RWPE1 (cell line): ENCODE data around the gene SBK1.

Experiments
- CTCF ChIA-PET: fragments of 350-600 bp; sonication (Branson Sonifier 250); formaldehyde crosslinking; extraction: SDS; loops from one replicate; lab custom pipeline; 2021; lab: Yijun Ruan, JAX
- POLR2A ChIA-PET: fragments of 400-600 bp; formaldehyde crosslinking; extraction: SDS; loops from one replicate; lab custom pipeline; 2020; ENCODE audit warnings: antibody characterized with exemption; ENCODE audit not compliant: low non-redundant PET; lab: Yijun Ruan, JAX
- DNase-seq: peaks from one replicate; pipeline ENCODE4 v3.0.0; 2012; ENCODE audit warnings: low spot score
- H3K27ac ChIP-seq: fragments of 450-650 bp; 2 replicates; pipeline ENCODE4 v1.5.1; 2017
- TF ChIP-seq, protein P1 (sequence below): fragments of 450-650 bp; conservative IDR thresholded peaks from 2 replicates; pipeline ENCODE4 v1.5.1; 2017; ENCODE audit warnings: low read depth, mild to moderate bottlenecking

SBK1 gene

DNA sequence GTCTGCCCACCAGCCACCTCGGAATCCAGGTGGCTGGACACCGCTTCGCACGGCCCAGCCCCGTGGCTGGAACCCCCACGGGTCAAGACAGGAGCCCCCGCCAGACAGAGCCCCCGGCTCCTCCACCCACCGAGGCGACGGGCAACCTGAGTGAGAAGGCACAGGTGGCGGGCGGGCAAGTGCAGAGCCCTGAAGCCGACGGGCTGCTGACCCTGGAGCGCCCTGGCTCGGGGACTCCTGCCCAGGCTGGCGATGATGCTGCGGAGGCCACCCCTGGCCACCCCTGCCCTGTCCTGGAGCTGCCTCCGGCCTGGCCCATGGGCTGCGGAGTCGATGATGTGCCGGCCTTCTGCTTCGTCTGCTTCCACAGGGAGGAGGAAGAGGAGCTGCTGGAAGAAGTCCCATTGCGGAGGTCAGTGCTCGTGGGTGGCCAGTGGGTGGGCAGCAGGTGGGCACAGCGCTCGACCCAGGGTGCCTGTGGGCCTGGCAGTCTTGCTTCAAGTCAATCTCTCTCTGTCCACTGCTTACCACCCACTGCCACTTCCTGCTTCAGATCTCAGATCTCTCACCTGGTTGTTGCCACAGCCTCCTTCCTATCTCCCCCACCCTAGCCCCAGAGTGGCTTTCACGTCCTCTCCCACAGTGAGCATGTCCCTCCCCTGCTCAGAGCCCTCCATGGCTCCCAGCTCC, 33.1 kb upstream of the SBK1 start:
- ChIA-PET CTCF (no interaction called here), POLR2A (no interaction called here)
- no peak for DNase-seq
- TF ChIP-seq, protein P1, sequence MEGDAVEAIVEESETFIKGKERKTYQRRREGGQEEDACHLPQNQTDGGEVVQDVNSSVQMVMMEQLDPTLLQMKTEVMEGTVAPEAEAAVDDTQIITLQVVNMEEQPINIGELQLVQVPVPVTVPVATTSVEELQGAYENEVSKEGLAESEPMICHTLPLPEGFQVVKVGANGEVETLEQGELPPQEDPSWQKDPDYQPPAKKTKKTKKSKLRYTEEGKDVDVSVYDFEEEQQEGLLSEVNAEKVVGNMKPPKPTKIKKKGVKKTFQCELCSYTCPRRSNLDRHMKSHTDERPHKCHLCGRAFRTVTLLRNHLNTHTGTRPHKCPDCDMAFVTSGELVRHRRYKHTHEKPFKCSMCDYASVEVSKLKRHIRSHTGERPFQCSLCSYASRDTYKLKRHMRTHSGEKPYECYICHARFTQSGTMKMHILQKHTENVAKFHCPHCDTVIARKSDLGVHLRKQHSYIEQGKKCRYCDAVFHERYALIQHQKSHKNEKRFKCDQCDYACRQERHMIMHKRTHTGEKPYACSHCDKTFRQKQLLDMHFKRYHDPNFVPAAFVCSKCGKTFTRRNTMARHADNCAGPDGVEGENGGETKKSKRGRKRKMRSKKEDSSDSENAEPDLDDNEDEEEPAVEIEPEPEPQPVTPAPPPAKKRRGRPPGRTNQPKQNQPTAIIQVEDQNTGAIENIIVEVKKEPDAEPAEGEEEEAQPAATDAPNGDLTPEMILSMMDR = no peak
- H3K27ac ChIP-seq = no peak overlapping the region

DNA sequence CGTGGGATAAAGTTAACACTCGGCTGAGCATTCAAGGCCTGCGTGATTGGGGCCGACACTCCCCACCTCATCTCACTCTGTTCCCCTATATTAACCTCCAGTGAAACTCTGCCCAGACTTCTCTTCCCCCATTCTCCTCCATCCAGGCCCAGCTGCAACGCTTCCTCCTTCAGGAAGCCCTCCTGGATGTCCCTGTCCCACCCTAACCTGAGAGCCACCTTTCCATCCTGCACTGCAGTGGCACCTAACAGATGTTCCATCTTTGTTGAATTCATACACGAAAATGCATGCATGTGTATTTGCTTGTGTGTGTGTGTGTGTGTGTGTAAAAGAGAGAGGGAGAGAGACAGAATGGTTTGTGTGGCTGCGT, 32.6 kb upstream of the SBK1 start:
- no peak overlapping the region for H3K27ac ChIP-seq
- ChIA-PET CTCF (no interaction called here), POLR2A (no interaction called here)
- no peak for DNase-seq
- TF ChIP-seq, protein P1 = no peak

DNA sequence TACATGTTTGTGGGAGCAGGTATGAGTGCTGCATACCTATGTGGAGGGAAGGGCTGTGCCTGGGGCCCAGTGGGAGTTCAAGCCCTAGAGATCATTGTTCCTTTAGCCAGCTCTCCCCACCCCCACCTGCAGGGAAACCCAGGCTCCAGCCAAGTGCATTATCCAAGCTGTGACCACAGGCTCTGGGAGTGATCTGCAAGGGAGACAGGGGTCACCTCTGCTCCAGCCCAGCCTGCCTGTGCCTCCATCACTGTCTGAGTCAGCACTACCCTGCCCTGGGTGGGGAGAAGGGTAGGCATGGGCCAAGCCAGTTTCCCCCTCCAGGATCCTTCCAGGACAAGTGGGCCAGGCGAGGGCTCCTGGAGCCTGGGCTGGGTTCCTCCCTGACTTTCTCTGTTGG, 32.1 kb upstream of the SBK1 start:
- POLR2A ChIA-PET = no interaction called here
- DNase-seq = no peak
- no peak overlapping the region for H3K27ac ChIP-seq
- TF ChIP-seq, protein P1 = no peak
- CTCF ChIA-PET = no interaction called here

DNA sequence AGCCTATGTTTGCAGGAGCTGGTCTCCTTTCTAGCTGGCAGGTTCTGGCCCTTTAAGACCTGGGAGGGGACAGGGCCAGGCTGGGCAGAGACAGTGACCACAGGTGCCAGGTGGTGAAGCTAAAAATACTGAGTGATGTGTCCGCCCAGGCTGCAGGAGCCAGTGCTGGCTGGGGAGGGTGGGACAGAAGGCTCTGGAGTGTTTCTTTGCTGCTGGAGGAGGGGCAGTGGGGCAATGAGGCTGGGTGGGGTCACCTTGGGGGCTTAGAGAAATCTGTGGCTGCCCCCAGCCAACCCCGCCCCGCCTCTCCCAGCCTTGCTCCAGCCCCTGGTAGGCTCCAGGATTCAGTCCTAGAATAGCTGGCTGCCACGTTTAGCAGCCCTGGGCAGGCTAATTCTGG, 30.4 kb upstream of the SBK1 start:
- POLR2A ChIA-PET = no interaction called here
- TF ChIP-seq, protein P1 = no peak
- no peak for DNase-seq
- CTCF ChIA-PET = interaction anchor here (0.7 kb wide), 1 partner anchor 59 kb away, joined by 4 read pairs; no protein-coding TSS in a partner anchor
- H3K27ac ChIP-seq = no peak overlapping the region

DNA sequence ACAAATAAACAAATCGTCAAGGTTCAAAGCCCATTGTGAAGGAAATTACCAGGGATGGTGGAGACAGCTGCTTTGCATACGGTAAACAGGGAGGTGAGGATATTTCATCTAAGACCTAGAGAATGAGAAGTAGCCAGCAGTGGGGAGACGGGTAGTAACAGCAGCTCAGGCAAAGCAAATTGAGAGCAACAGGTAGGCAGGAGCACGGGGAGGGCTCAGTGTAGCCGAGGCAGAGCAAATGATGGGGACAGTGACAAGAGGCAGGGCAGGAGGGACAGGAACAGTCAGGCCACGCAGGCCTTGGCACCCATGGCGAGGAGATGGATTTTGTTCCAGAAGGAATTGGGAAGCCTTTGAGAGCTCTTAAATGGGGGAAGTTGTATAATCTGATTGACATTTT, 29.0 kb upstream of the SBK1 start:
- TF ChIP-seq, protein P1 = no peak
- ChIA-PET CTCF (interaction anchor here (1.1 kb wide), 1 partner anchor 15 kb away, joined by 3 read pairs; no protein-coding TSS in a partner anchor), POLR2A (no interaction called here)
- DNase-seq = no peak
- no peak overlapping the region for H3K27ac ChIP-seq

DNA sequence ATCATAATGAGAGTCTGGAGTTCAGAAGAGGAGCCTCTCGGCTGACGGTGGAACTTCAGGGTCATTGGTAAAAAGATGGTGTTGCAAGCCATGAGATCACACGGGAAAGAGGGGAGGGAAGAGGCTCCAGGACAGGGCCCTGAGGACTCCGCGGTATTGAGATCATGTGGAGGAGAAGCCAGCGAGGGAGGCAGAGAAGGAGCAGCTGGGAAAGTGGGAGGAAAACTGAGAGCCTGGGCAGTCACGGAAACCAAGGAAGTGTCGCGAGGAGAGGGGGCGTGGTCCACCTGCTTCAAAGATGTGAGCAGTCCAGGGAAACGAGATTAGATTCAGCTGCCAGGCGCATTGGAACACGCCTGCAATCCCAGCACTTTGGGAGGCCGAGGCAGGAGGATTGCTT, 27.7 kb upstream of the SBK1 start:
- no peak overlapping the region for H3K27ac ChIP-seq
- peak; percentile 15 for DNase-seq
- CTCF ChIA-PET = interaction anchor here (0.7 kb wide), 1 partner anchor 279 kb away, joined by 5 read pairs; no protein-coding TSS in a partner anchor
- POLR2A ChIA-PET = no interaction called here
- TF ChIP-seq, protein P1 = no peak
